Activated naive CD8-positive, alpha-beta T cell treated with anti-CD3 and anti-CD28 coated beads, Interleukin-2, amount 50 U/mL, for 16 hours (primary cell): Measurements from ENCODE around the gene TRIM31.
A peak's percentile ranks its signal among the peaks of the same experiment; 100 is the strongest.

Source experiments
- DNase-seq: peaks from one replicate; pipeline ENCODE4 v3.0.0-alpha.2; 2020; ENCODE audit warnings: low read depth, low spot score

TRIM31 gene

GRCh38 chr6:30113841-30114240 is 951 bp upstream of the TRIM31 start:
- no peak for DNase-seq

GRCh38 chr6:30112402-30112994 is 392 bp downstream of the TRIM31 start:
- no peak for DNase-seq

- DNase-seq = no peak
Measured at GRCh38 chr6:30111266-30111856, 1.5 kb downstream of the TRIM31 start.

- no peak for DNase-seq
Measured at GRCh38 chr6:30104661-30105060, 8.2 kb downstream of the TRIM31 start.

GRCh38 chr6:30103872-30104179 is 9.1 kb downstream of the TRIM31 start:
- no peak for DNase-seq

- peak; percentile 67 for DNase-seq
Measured at GRCh38 chr6:30102970-30103871, 9.7 kb downstream of the TRIM31 start.

GRCh38 chr6:30102414-30102969 is 10.4 kb downstream of the TRIM31 start:
- no peak for DNase-seq

GRCh38 chr6:30101444-30102413 is 11.2 kb downstream of the TRIM31 start:
- DNase-seq = peak; percentile 26

GRCh38 chr6:30100585-30101443 is 12.1 kb downstream of the TRIM31 start:
- DNase-seq = no peak

- DNase-seq = no peak
Measured at GRCh38 chr6:30100154-30100553, 12.7 kb downstream of the TRIM31 start.

- DNase-seq = no peak
Measured at GRCh38 chr6:30097902-30098768, 14.8 kb downstream of the TRIM31 start.

GRCh38 chr6:30096829-30097228 is 16.1 kb downstream of the TRIM31 start:
- no peak for DNase-seq

GRCh38 chr6:30093951-30094661 is 18.8 kb downstream of the TRIM31 start:
- no peak for DNase-seq

GRCh38 chr6:30092852-30093543 is 19.9 kb downstream of the TRIM31 start:
- no peak for DNase-seq

- DNase-seq = no peak
Measured at GRCh38 chr6:30091577-30092381, 21.1 kb downstream of the TRIM31 start.

- no peak for DNase-seq
Measured at GRCh38 chr6:30087876-30088275, 25.0 kb downstream of the TRIM31 start.

GRCh38 chr6:30077218-30077617 is 35.7 kb downstream of the TRIM31 start:
- DNase-seq = no peak
